ENCODE measurements around the gene PLEKHA7.
"Not testable (repeated sequence)": the region's sequence is repeated elsewhere in the genome, so short reads cannot be mapped to it uniquely, and the experiment has no call there.

PLEKHA7 gene

GRCh38 chr11:17004486-17005148 is 9.6 kb downstream of the PLEKHA7 start:
- no peak overlapping the region for H3K4me3 ChIP-seq (ENCODE audit: low read length)
- DNase-seq (ENCODE audit: low read depth), result no peak
- no peak for TF ChIP-seq CTCF (conservative IDR thresholded peaks at IDR 0.05; ENCODE audit: low read length)

- no peak for DNase-seq (ENCODE audit: low read depth)
- H3K4me3 ChIP-seq (ENCODE audit: low read length), result no peak overlapping the region
- TF ChIP-seq CTCF (conservative IDR thresholded peaks at IDR 0.05; ENCODE audit: low read length), result no peak
Measured at GRCh38 chr11:17003426-17003825, 10.8 kb downstream of the PLEKHA7 start.

GRCh38 chr11:17002543-17002942 is 11.7 kb downstream of the PLEKHA7 start:
- no peak for TF ChIP-seq CTCF (conservative IDR thresholded peaks at IDR 0.05; ENCODE audit: low read length)
- no peak overlapping the region for H3K4me3 ChIP-seq (ENCODE audit: low read length)
- DNase-seq (ENCODE audit: low read depth), result no peak

- no peak for DNase-seq (ENCODE audit: low read depth)
- H3K4me3 ChIP-seq (ENCODE audit: low read length), result no peak overlapping the region
- no peak for TF ChIP-seq CTCF (conservative IDR thresholded peaks at IDR 0.05; ENCODE audit: low read length)
Measured at GRCh38 chr11:17001806-17002205, 12.4 kb downstream of the PLEKHA7 start.

GRCh38 chr11:17000987-17001386 is 13.2 kb downstream of the PLEKHA7 start:
- TF ChIP-seq CTCF (conservative IDR thresholded peaks at IDR 0.05; ENCODE audit: low read length), result no peak
- no peak for DNase-seq (ENCODE audit: low read depth)

GRCh38 chr11:17000253-17000652 is 14.0 kb downstream of the PLEKHA7 start:
- not testable (repeated sequence) for H3K4me3 ChIP-seq (ENCODE audit: low read length)

More at GRCh38 chr11:17000987-17001386, 13.2 kb downstream of the PLEKHA7 start:
- H3K4me3 ChIP-seq (ENCODE audit: low read length), result no peak overlapping the region

GRCh38 chr11:16999116-16999515 is 15.1 kb downstream of the PLEKHA7 start:
- TF ChIP-seq CTCF (conservative IDR thresholded peaks at IDR 0.05; ENCODE audit: low read length), result no peak
- H3K4me3 ChIP-seq (ENCODE audit: low read length), result no peak overlapping the region
- no peak for DNase-seq (ENCODE audit: low read depth)

More at GRCh38 chr11:17000253-17000652, 14.0 kb downstream of the PLEKHA7 start:
- DNase-seq (ENCODE audit: low read depth), result not testable (repeated sequence)

All from AG10803 (cell line).